Activated naive CD8-positive, alpha-beta T cell treated with anti-CD3 and anti-CD28 coated beads, Interleukin-2, amount 50 U/mL, for 24 hours (primary cell): ENCODE results near the gene EPB41L2.
"Not testable (repeated sequence)": the region's sequence is repeated elsewhere in the genome, so short reads cannot be mapped to it uniquely, and the experiment has no call there.

Experiments used
- ATAC-seq: fragments of 150-1000 bp; cut with Tn5 transposase; one replicate; pipeline ENCODE4 v1.10.0; 2021
- DNase-seq: peaks from one replicate; pipeline ENCODE4 v3.0.0; 2021
- H3K27ac Mint-ChIP-seq: one replicate; pipeline ENCODE4 v1.8.0; 2021; ENCODE audit warnings: mild to moderate bottlenecking, mixed read lengths
- H3K27me3 Mint-ChIP-seq: one replicate; pipeline ENCODE4 v1.8.0; 2021; ENCODE audit warnings: mixed read lengths
- H3K36me3 Mint-ChIP-seq: one replicate; pipeline ENCODE4 v1.8.0; 2021; ENCODE audit warnings: low read depth, mixed read lengths
- H3K4me1 Mint-ChIP-seq: one replicate; pipeline ENCODE4 v1.8.0; 2021; ENCODE audit warnings: mixed read lengths
- H3K4me3 Mint-ChIP-seq: one replicate; pipeline ENCODE4 v1.8.0; 2021; ENCODE audit warnings: mild to moderate bottlenecking, moderate library complexity, mixed read lengths
- H3K9me3 Mint-ChIP-seq: one replicate; pipeline ENCODE4 v1.8.0; 2021; ENCODE audit warnings: mixed read lengths

EPB41L2 gene

GRCh38 chr6:130931683-130932082 is 131.4 kb downstream of the EPB41L2 start:
- ATAC-seq (no peak), DNase-seq (no peak)
- peaks cover 4% of the 10 kb centered on the region for H3K9me3 Mint-ChIP-seq
- H3K4me3 Mint-ChIP-seq, result no peak overlapping the region
- no peaks in the 10 kb centered on the region for H3K27me3 Mint-ChIP-seq
- no peaks in the 10 kb centered on the region for H3K4me1 Mint-ChIP-seq
- H3K36me3 Mint-ChIP-seq, result peaks cover 2% of the 10 kb centered on the region
- no peak overlapping the region for H3K27ac Mint-ChIP-seq

GRCh38 chr6:130929036-130929678 is 133.9 kb downstream of the EPB41L2 start:
- peaks cover 4% of the 10 kb centered on the region for H3K36me3 Mint-ChIP-seq
- no peaks in the 10 kb centered on the region for H3K27me3 Mint-ChIP-seq
- no peaks in the 10 kb centered on the region for H3K4me1 Mint-ChIP-seq
- peaks cover 4% of the 10 kb centered on the region for H3K9me3 Mint-ChIP-seq
- DNase-seq, result no peak
- ATAC-seq, result no peak
- H3K4me3 Mint-ChIP-seq, result no peak overlapping the region
- no peak overlapping the region for H3K27ac Mint-ChIP-seq

- H3K36me3 Mint-ChIP-seq, result peaks cover 4% of the 10 kb centered on the region
- no peaks in the 10 kb centered on the region for H3K27me3 Mint-ChIP-seq
- H3K27ac Mint-ChIP-seq, result no peak overlapping the region
- ATAC-seq (no peak), DNase-seq (no peak)
- H3K9me3 Mint-ChIP-seq, result peaks cover 4% of the 10 kb centered on the region
- no peak overlapping the region for H3K4me3 Mint-ChIP-seq
- no peaks in the 10 kb centered on the region for H3K4me1 Mint-ChIP-seq
These were observed 134.7 kb downstream of the EPB41L2 start for GRCh38 chr6:130928158-130928912.

GRCh38 chr6:130927305-130927704 is 135.7 kb downstream of the EPB41L2 start:
- peaks cover 4% of the 10 kb centered on the region for H3K36me3 Mint-ChIP-seq
- H3K9me3 Mint-ChIP-seq, result peaks cover 4% of the 10 kb centered on the region
- no peak for DNase-seq
- no peak overlapping the region for H3K4me3 Mint-ChIP-seq
- ATAC-seq, result no peak
- no peaks in the 10 kb centered on the region for H3K4me1 Mint-ChIP-seq
- H3K27me3 Mint-ChIP-seq, result no peaks in the 10 kb centered on the region
- H3K27ac Mint-ChIP-seq, result no peak overlapping the region

- no peak for ATAC-seq
- no peaks in the 10 kb centered on the region for H3K27me3 Mint-ChIP-seq
- peaks cover 2% of the 10 kb centered on the region for H3K36me3 Mint-ChIP-seq
- DNase-seq, result no peak
- no peak overlapping the region for H3K4me3 Mint-ChIP-seq
- no peaks in the 10 kb centered on the region for H3K4me1 Mint-ChIP-seq
- no peaks in the 10 kb centered on the region for H3K9me3 Mint-ChIP-seq
- no peak overlapping the region for H3K27ac Mint-ChIP-seq
These were observed 139.7 kb downstream of the EPB41L2 start for GRCh38 chr6:130923350-130923749.

GRCh38 chr6:130922922-130923321 is 140.1 kb downstream of the EPB41L2 start:
- no peaks in the 10 kb centered on the region for H3K9me3 Mint-ChIP-seq
- H3K4me3 Mint-ChIP-seq, result no peak overlapping the region
- H3K4me1 Mint-ChIP-seq, result no peaks in the 10 kb centered on the region
- ATAC-seq (no peak), DNase-seq (no peak)
- H3K27ac Mint-ChIP-seq, result no peak overlapping the region
- H3K27me3 Mint-ChIP-seq, result no peaks in the 10 kb centered on the region
- peaks cover 2% of the 10 kb centered on the region for H3K36me3 Mint-ChIP-seq

- DNase-seq (no peak), ATAC-seq (no peak)
- H3K4me3 Mint-ChIP-seq, result no peak overlapping the region
- H3K36me3 Mint-ChIP-seq, result peaks cover 1% of the 10 kb centered on the region
- H3K27ac Mint-ChIP-seq, result no peak overlapping the region
- no peaks in the 10 kb centered on the region for H3K4me1 Mint-ChIP-seq
- H3K9me3 Mint-ChIP-seq, result no peaks in the 10 kb centered on the region
- H3K27me3 Mint-ChIP-seq, result no peaks in the 10 kb centered on the region
These were observed 142.1 kb downstream of the EPB41L2 start for GRCh38 chr6:130920969-130921368.

- H3K36me3 Mint-ChIP-seq, result no peaks in the 10 kb centered on the region
- no peak overlapping the region for H3K27ac Mint-ChIP-seq
- ATAC-seq (no peak), DNase-seq (no peak)
- no peak overlapping the region for H3K4me3 Mint-ChIP-seq
- no peaks in the 10 kb centered on the region for H3K27me3 Mint-ChIP-seq
- H3K9me3 Mint-ChIP-seq, result no peaks in the 10 kb centered on the region
- H3K4me1 Mint-ChIP-seq, result peaks cover 2% of the 10 kb centered on the region
These were observed 144.9 kb downstream of the EPB41L2 start for GRCh38 chr6:130918171-130918570.

GRCh38 chr6:130915606-130916005 is 147.4 kb downstream of the EPB41L2 start:
- not testable (repeated sequence) for H3K36me3 Mint-ChIP-seq, H3K27me3 Mint-ChIP-seq, H3K27ac Mint-ChIP-seq, H3K4me1 Mint-ChIP-seq, H3K4me3 Mint-ChIP-seq, ATAC-seq, DNase-seq, H3K9me3 Mint-ChIP-seq

- ATAC-seq (peak; percentile 84), DNase-seq (peak; percentile 11)
- H3K27ac Mint-ChIP-seq, result no peak overlapping the region
- no peaks in the 10 kb centered on the region for H3K9me3 Mint-ChIP-seq
- H3K4me1 Mint-ChIP-seq, result peaks cover 9% of the 10 kb centered on the region
- H3K36me3 Mint-ChIP-seq, result peaks cover 2% of the 10 kb centered on the region
- no peaks in the 10 kb centered on the region for H3K27me3 Mint-ChIP-seq
- H3K4me3 Mint-ChIP-seq, result no peak overlapping the region
These were observed 149.9 kb downstream of the EPB41L2 start for GRCh38 chr6:130913120-130913519.

- peaks cover 2% of the 10 kb centered on the region for H3K36me3 Mint-ChIP-seq
- no peak overlapping the region for H3K27ac Mint-ChIP-seq
- no peaks in the 10 kb centered on the region for H3K27me3 Mint-ChIP-seq
- no peaks in the 10 kb centered on the region for H3K9me3 Mint-ChIP-seq
- no peak overlapping the region for H3K4me3 Mint-ChIP-seq
- DNase-seq (no peak), ATAC-seq (no peak)
- H3K4me1 Mint-ChIP-seq, result peaks cover 9% of the 10 kb centered on the region
These were observed 150.6 kb downstream of the EPB41L2 start for GRCh38 chr6:130912434-130912833.

- DNase-seq (no peak), ATAC-seq (no peak)
- no peaks in the 10 kb centered on the region for H3K9me3 Mint-ChIP-seq
- peaks cover 2% of the 10 kb centered on the region for H3K36me3 Mint-ChIP-seq
- no peak overlapping the region for H3K27ac Mint-ChIP-seq
- H3K4me1 Mint-ChIP-seq, result peaks cover 9% of the 10 kb centered on the region
- H3K4me3 Mint-ChIP-seq, result no peak overlapping the region
- H3K27me3 Mint-ChIP-seq, result no peaks in the 10 kb centered on the region
These were observed 154.1 kb downstream of the EPB41L2 start for GRCh38 chr6:130908958-130909357.

- no peak overlapping the region for H3K27ac Mint-ChIP-seq
- peaks cover 8% of the 10 kb centered on the region for H3K4me1 Mint-ChIP-seq
- no peak for ATAC-seq
- peaks cover 2% of the 10 kb centered on the region for H3K36me3 Mint-ChIP-seq
- no peaks in the 10 kb centered on the region for H3K9me3 Mint-ChIP-seq
- no peaks in the 10 kb centered on the region for H3K27me3 Mint-ChIP-seq
- no peak overlapping the region for H3K4me3 Mint-ChIP-seq
- no peak for DNase-seq
These were observed 154.9 kb downstream of the EPB41L2 start for GRCh38 chr6:130908188-130908587.

GRCh38 chr6:130907687-130908086 is 155.4 kb downstream of the EPB41L2 start:
- no peaks in the 10 kb centered on the region for H3K9me3 Mint-ChIP-seq
- H3K27me3 Mint-ChIP-seq, result no peaks in the 10 kb centered on the region
- peaks cover 3% of the 10 kb centered on the region for H3K4me1 Mint-ChIP-seq
- ATAC-seq (no peak), DNase-seq (no peak)
- no peak overlapping the region for H3K4me3 Mint-ChIP-seq
- no peak overlapping the region for H3K27ac Mint-ChIP-seq
- H3K36me3 Mint-ChIP-seq, result peaks cover 2% of the 10 kb centered on the region

- Mint-ChIP-seq H3K9me3 (no peaks in the 10 kb centered on the region), H3K27me3 (no peaks in the 10 kb centered on the region), H3K4me1 (no peaks in the 10 kb centered on the region), H3K27ac (no peak overlapping the region), H3K4me3 (no peak overlapping the region), H3K36me3 (peaks cover 2% of the 10 kb centered on the region)
- no peak for ATAC-seq
- DNase-seq, result no peak
These were observed 156.2 kb downstream of the EPB41L2 start for GRCh38 chr6:130906736-130907381.
